K562 (cell line): ENCODE results near the gene POLR3G. TPM values are rescaled to one million over a fixed set of nuclear protein-coding genes. Genes with fewer than 3 reads are reported as not detected.

Experiments used
- CSDE1 ChIP-seq, 2 experiments: fragments of 450-650 bp; IDR thresholded peaks; 2 replicates each; pipeline ENCODE4 v1.6.1; 2016; ENCODE audit warnings: mild to moderate bottlenecking in 1 of 2
- MAFG ChIP-seq: fragments of 450-650 bp; conservative IDR thresholded peaks from 2 replicates; pipeline ENCODE4 v1.6.1; 2016; ENCODE audit warnings: missing genetic modification characterization, missing compliant biosample characterization
- MEF2A ChIP-seq: IDR thresholded peaks from 2 replicates; pipeline ENCODE4 v1.6.1; 2011; ENCODE audit warnings: low read depth, mild to moderate bottlenecking, low read length, moderate library complexity; ENCODE audit not compliant: control insufficient read depth
- MEIS2 ChIP-seq: fragments of 450-650 bp; IDR thresholded peaks from 2 replicates; pipeline ENCODE4 v1.6.1; 2014; ENCODE audit warnings: mild to moderate bottlenecking; ENCODE audit not compliant: partially characterized antibody
- NR2C2 ChIP-seq, 2 experiments: fragments of 200-800 bp in 1 of 2; sonication (Bioruptor generic) in 1 of 2; sonication (generic) in 1 of 2; formaldehyde crosslinking in 1 of 2; IDR thresholded peaks; 2 replicates each; pipeline versions ENCODE4 v1.6.1 to v1.8.0; 2016 to 2022; ENCODE audit warnings: mild to moderate bottlenecking in 1 of 2, missing compliant biosample characterization in 1 of 2, missing genetic modification characterization in 1 of 2, missing genetic modification reagents in 1 of 2
- POLR3A ChIP-seq: IDR thresholded peaks from 2 replicates; pipeline ENCODE4 v1.6.1; 2011; ENCODE audit warnings: borderline replicate concordance, mild to moderate bottlenecking, moderate library complexity; ENCODE audit not compliant: insufficient read length, insufficient read depth; ENCODE audit errors: extremely low read depth
- SIRT6 ChIP-seq: IDR thresholded peaks from one replicate; pipeline ENCODE4 v1.6.1; 2012; ENCODE audit warnings: low read depth, mild to moderate bottlenecking, control low read depth, inconsistent platforms, low read length, moderate library complexity
- SIX5 ChIP-seq, 2 experiments: IDR thresholded peaks; 2 replicates each; pipeline ENCODE4 v1.6.1; 2011; ENCODE audit warnings: low read length in 2 of 2, borderline replicate concordance in 1 of 2, low read depth in 1 of 2, mild to moderate bottlenecking in 1 of 2, moderate library complexity in 1 of 2; ENCODE audit not compliant: insufficient read depth in 1 of 2
- SMC3 ChIP-seq: conservative IDR thresholded peaks from 2 replicates; pipeline ENCODE4 v1.6.1; 2011; ENCODE audit warnings: low read depth, low read length, improper control_type of control experiment; ENCODE audit not compliant: insufficient read depth
- TAF9B ChIP-seq: fragments of 450-650 bp; IDR thresholded peaks from 2 replicates; pipeline ENCODE4 v1.6.1; 2018; ENCODE audit warnings: mild to moderate bottlenecking; ENCODE audit not compliant: partially characterized antibody
- TCFL5 ChIP-seq: fragments of 250-450 bp; sonication (Bioruptor Pico); conservative IDR thresholded peaks from 2 replicates; pipeline ENCODE4 v1.6.1; 2021; ENCODE audit warnings: mild to moderate bottlenecking, moderate library complexity, matching md5 sums
- TEAD4 ChIP-seq, 2 experiments: sonication (generic) in 1 of 2; formaldehyde crosslinking in 1 of 2; IDR thresholded peaks; 2 replicates each; pipeline versions ENCODE4 v1.6.1 to v1.8.0; 2012 to 2022; ENCODE audit warnings: borderline replicate concordance in 1 of 2, inconsistent platforms in 1 of 2, low read length in 1 of 2, mild to moderate bottlenecking in 1 of 2, missing genetic modification reagents in 1 of 2
- ZNF316 ChIP-seq: fragments of 450-650 bp; IDR thresholded peaks from 2 replicates; pipeline ENCODE4 v1.6.1; 2016
- ZNF76 ChIP-seq: fragments of 250-450 bp; sonication (Bioruptor Pico); IDR thresholded peaks from 2 replicates; pipeline ENCODE4 v1.4.0; 2020; ENCODE audit warnings: mild to moderate bottlenecking, moderate library complexity, borderline replicate concordance
- ZNF780A ChIP-seq: fragments of 250-450 bp; sonication (Bioruptor Pico); IDR thresholded peaks from 2 replicates; pipeline ENCODE4 v1.5.0; 2021; ENCODE audit warnings: mild to moderate bottlenecking
- polyA plus RNA-seq, 8 experiments: library from polyadenylated mRNA; depleted of rRNA in 4 of 8; stranded (reverse) in 5 of 8; unstranded in 3 of 8; fragments of >200 nt; fragmentation: Nextera tagmentation in 2 of 8; fragmentation: Illumina TruSeq in 1 of 8; extraction: Ambion mirVana in 2 of 8; extraction: Trizol in 1 of 8; gene quantifications; 2 replicates each; pipeline versions ENCODE4 v1.2.1 to v1.2.3, GENCODE V29; 2011 to 2014; ENCODE audit warnings: inconsistent platforms in 1 of 8, missing spikeins in 1 of 8
- total RNA-seq, 7 experiments: library from RNA; depleted of rRNA in 6 of 7; stranded (reverse); fragments of >200 nt in 6 of 7; fragmentation: Illumina TruSeq in 2 of 7; extraction: Trizol in 2 of 7; gene quantifications; 2 replicates each; pipeline versions ENCODE4 v1.2.1 to v1.2.3, GENCODE V29; 2011 to 2021; ENCODE audit warnings: low replicate concordance in 1 of 7
- TF ChIP-seq, protein P1 (sequence below), 2 experiments: fragments of 450-650 bp; IDR thresholded peaks; 2 replicates each; pipeline ENCODE4 v1.6.1; 2016; ENCODE audit warnings: mild to moderate bottlenecking in 2 of 2, borderline replicate concordance in 1 of 2, low read depth in 1 of 2, moderate library complexity in 1 of 2
- TF ChIP-seq, protein P2 (sequence below): fragments of 250-450 bp; sonication (Bioruptor Pico); IDR thresholded peaks from 2 replicates; pipeline ENCODE4 v1.8.0; 2021; ENCODE audit warnings: borderline replicate concordance, mild to moderate bottlenecking, moderate library complexity; ENCODE audit not compliant: poor library complexity, severe bottlenecking

POLR3G gene
- total and polyA plus RNA-seq, 9 of the 15 experiments (the other 6 are each of a cell fraction or from before 2014, with no cell fraction given) = 39.0 to 111 (median 59.0) TPM

DNA sequence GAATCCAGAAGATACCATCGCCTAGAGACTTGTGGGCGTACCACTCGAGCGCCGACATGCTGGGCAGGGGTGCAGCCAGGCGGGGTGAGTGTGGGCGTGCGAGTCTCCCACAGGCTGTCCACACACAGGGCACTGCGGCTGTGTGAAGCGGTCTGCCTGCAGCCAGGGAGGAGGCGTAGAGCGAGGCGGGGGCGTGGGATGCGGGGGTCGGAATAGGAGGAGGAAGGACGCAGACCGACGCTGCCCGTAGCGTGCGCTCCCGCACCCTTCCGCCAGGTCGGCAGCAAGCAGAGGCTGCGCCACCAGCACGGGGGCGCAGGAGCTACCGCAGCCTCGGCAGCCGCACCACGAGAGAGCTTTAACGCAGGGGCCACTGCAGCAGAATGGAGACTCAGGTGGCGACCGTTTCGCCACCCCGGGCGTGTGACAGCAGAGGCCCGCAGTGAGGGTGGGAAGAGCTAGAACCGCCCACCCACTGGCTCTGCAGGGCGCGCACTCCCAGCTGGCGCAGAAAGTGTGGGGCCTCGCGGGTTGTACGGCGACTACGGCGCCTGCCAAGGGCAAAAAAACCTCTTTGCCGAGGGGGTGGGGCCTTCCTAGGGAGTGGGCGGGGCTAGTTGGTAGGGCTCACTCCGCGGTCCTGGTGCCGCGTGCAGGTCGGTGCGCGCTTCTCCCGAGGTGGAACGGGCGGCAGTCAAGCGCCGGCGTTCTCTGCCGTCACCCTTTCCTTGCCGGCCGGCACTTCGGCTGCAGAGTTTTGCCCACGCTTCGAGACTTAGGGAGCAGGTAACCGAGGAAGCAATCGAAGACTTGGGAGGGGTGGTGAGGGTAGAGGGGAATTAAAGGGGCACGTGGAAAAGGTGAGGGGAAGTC lies at the start of gene POLR3G, which contains the start of gene MBLAC2 (continued):
- TF ChIP-seq TEAD4 (IDR thresholded peaks at IDR 0.05; ENCODE audit: low read length) (peak; percentile 78; the same call in 1 of the 2 replicates), TEAD4 (CRISPR knock-in tag; IDR thresholded peaks at IDR 0.05; ENCODE audit: borderline replicate concordance) (no peak), ZNF316 (no peak), NR2C2 (CRISPR knock-in tag; IDR thresholded peaks at IDR 0.05) (0 out of 2 replicates have a peak, but pooled peaks have one; percentile 58), NR2C2 (tag; IDR thresholded peaks at IDR 0.05) (peak; percentile 74), MAFG (no peak), ZNF780A (CRISPR knock-in tag) (no peak), SIRT6 (no peak), MEF2A (no peak), TAF9B (peak; percentile 75), SMC3 (0 out of 2 replicates have a peak, but pooled peaks have one; percentile 6), ZNF76 (CRISPR knock-in tag) (no peak), SIX5 (IDR thresholded peaks at IDR 0.05; ENCODE audit: borderline replicate concordance in 1 of 2, insufficient read depth in 1 of 2, low read depth in 1 of 2, low read length in 2 of 2) (no peak), TCFL5 (CRISPR knock-in tag) (no peak), CSDE1 (IDR thresholded peaks at IDR 0.05) (no peak), MEIS2 (no peak), POLR3A (no peak)
- TF ChIP-seq, protein P1, sequence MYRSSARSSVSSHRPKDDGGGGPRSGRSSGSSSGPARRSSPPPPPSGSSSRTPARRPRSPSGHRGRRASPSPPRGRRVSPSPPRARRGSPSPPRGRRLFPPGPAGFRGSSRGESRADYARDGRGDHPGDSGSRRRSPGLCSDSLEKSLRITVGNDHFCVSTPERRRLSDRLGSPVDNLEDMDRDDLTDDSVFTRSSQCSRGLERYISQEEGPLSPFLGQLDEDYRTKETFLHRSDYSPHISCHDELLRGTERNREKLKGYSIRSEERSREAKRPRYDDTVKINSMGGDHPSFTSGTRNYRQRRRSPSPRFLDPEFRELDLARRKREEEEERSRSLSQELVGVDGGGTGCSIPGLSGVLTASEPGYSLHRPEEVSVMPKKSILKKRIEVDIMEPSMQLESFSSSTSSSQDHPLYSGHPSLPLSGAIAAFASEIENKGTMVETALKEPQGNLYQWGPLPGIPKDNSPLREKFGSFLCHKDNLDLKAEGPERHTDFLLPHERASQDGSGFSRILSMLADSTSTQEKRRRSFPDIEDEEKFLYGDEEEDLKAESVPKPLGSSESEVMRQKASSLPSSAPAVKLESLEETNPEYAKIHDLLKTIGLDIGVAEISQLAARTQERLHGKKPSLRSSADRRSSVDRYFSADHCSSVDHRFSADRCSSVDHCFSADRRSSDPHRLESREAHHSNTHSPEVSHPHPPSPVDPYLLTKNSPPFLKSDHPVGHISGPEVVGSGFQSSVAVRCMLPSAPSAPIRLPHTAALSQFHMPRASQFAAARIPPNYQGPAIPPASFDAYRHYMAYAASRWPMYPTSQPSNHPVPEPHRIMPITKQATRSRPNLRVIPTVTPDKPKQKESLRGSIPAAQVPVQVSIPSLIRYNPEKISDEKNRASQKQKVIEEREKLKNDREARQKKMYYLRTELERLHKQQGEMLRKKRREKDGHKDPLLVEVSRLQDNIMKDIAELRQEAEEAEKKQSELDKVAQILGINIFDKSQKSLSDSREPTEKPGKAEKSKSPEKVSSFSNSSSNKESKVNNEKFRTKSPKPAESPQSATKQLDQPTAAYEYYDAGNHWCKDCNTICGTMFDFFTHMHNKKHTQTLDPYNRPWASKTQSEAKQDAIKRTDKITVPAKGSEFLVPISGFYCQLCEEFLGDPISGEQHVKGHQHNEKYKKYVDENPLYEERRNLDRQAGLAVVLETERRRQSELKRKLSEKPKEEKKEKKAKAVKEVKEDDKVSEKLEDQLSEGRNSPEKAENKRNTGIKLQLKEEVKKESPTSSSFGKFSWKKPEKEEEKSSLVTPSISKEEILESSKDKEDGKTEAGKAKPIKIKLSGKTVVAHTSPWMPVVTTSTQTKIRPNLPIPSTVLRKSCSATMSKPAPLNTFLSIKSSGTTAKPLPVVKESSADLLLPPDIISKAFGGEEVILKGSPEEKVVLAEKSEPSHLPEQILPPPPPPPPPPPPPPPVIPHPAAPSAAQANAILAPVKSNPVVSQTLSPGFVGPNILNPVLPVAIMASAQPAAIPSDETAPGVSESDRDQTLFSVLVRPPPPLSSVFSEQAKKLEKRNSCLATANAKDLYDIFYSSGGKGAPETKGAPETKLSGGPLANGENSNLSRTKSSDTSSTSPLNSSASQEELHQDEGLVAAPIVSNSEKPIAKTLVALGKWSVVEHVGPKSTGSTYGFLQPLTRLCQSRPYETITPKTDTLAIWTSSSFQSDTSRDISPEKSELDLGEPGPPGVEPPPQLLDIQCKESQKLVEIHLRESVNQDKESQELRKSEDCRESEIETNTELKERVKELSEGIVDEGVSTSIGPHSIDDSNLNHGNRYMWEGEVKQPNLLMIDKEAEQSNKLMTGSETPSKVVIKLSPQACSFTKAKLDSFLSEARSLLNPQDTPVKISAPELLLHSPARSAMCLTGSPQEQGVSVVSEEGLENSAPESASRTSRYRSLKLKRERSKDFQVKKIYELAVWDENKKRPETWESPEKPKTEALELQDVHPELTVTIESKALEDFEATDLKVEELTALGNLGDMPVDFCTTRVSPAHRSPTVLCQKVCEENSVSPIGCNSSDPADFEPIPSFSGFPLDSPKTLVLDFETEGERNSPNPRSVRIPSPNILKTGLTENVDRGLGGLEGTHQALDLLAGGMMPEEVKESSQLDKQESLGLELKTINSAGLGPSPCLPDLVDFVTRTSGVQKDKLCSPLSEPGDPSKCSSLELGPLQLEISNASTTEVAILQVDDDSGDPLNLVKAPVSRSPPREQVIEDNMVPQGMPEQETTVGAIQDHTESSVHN (IDR thresholded peaks at IDR 0.05; ENCODE audit: borderline replicate concordance in 1 of 2, low read depth in 1 of 2) = no peak
- TF ChIP-seq, protein P2, sequence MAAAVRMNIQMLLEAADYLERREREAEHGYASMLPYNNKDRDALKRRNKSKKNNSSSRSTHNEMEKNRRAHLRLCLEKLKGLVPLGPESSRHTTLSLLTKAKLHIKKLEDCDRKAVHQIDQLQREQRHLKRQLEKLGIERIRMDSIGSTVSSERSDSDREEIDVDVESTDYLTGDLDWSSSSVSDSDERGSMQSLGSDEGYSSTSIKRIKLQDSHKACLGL (CRISPR knock-in tag) = no peak
